NCI-H460 (cell line): ENCODE measurements around the gene NUDT6. TPM values are rescaled to one million over a fixed set of nuclear protein-coding genes. Genes with fewer than 3 reads are reported as not detected.

Source experiments
- DNase-seq: peaks from one replicate; pipeline ENCODE4 v3.0.0-alpha.2; 2016; ENCODE audit warnings: low read depth; ENCODE audit errors: extremely low read depth
- total RNA-seq: library from RNA; depleted of rRNA; stranded (reverse); fragments of >200 nt; shearing (Covaris generic); gene quantifications from 2 replicates; pipeline ENCODE4 v1.2.3, GENCODE V29; 2014

NUDT6 gene
- total RNA-seq, 1 experiment from 2014 or later, result 20.9 TPM

GRCh38 chr4:122914938-122915337 lies 7.5 kb downstream of the NUDT6 start:
- DNase-seq, result no peak

DNA sequence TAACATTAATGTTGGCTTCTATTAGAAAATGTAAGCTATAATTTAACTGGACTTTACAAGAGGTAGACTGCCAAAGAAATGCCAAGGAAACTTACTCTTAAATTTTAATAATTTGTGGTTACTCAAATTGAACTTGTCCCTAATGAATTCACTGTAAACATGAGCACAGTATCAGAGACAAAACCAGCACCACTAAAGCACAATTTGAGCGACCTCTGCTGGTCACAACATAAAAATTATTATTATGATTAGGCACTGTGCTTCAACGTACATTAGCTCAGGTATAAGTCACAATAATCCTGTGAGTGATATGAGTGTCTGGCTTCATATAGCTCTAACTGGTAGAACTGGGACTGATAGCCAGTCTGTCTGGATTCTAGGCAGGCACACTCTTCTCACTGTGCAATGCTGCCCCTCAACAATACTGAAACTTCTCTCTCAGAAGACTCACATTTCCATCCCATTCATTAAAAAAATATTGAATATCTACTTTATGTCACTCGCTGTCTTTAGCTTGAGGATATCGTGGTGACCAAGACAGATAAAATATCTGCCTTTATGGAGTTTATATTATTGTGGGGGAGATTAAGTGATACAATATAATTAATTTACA lies 8.0 kb downstream of the NUDT6 start:
- DNase-seq, result no peak

GRCh38 chr4:122912810-122913575 lies 9.4 kb downstream of the NUDT6 start:
- DNase-seq, result no peak

DNA sequence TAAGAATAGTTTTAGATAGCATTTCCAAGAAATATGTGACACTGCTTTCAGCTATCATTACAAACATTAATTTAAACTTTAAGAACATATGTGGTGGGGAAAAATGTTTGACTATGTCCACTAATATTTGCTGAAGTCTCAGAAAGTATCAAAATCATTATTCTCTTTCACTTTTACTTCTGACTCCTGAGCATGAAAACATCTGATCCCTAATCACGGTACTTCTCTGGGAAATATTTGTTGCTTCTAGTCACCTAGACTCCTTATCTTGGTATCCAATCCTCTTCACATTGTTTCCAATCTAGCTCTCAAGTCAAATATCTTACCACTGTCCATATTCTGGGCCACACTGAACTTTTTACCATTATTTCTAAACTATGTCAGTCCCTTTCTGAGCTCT lies 10.8 kb downstream of the NUDT6 start:
- no peak for DNase-seq

- DNase-seq, result no peak
Measured at GRCh38 chr4:122909683-122910082, 12.7 kb downstream of the NUDT6 start.

GRCh38 chr4:122908223-122908622 lies 14.2 kb downstream of the NUDT6 start:
- no peak for DNase-seq

- no peak for DNase-seq
Measured at GRCh38 chr4:122906859-122907305, 15.5 kb downstream of the NUDT6 start.

GRCh38 chr4:122903766-122904288 lies 18.6 kb downstream of the NUDT6 start:
- DNase-seq, result peak; percentile 57

- DNase-seq, result no peak
Measured at GRCh38 chr4:122901247-122902010, 21.0 kb downstream of the NUDT6 start.

GRCh38 chr4:122900314-122900713 lies 22.1 kb downstream of the NUDT6 start:
- DNase-seq, result peak; percentile 60

DNA sequence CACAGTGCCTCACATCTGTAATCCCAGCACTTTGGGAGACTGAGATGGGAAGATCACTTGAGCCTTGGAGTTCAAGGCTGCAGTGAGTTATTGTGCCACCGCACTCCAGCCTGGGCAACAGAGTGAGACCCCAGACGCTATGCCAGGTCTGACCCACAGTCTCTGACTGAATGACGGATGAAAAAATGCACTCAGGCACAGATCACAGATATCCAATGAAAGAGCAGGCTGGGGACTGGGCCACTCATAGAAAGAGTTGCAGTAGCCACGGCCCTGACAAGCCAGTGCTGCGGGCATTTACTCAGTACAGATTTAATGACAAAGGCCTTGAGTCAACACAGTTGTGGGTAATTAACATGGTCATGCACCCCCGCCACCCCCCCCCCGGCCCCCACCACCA lies 22.7 kb downstream of the NUDT6 start:
- no peak for DNase-seq

- peak; percentile 76 for DNase-seq
Measured at GRCh38 chr4:122898370-122899150, 23.8 kb downstream of the NUDT6 start.

GRCh38 chr4:122896270-122896669 lies 26.1 kb downstream of the NUDT6 start:
- no peak for DNase-seq

GRCh38 chr4:122895336-122895995 lies 26.9 kb downstream of the NUDT6 start:
- DNase-seq, result no peak

- no peak for DNase-seq
Measured at GRCh38 chr4:122894827-122895226, 27.6 kb downstream of the NUDT6 start.

- no peak for DNase-seq
Measured at GRCh38 chr4:122890147-122890795, 32.1 kb downstream of the NUDT6 start.

DNA sequence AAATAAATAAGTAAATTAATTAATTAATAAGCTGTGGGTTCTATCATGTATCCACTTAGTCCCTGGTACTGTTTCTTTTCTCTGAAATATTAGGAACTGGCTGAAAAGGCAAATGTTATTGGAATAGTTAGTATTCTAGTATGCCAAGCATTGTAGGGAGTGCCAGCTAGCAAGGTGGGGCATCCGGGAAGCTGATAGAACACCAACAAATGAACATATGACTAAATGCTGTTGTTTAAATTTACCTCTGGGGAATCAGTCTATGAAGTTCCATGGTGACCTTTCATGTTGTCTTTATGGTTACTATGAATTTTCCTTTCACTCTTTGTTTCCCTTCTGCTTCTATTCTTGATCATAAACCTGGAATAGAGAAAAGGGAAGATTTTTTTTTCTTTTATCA lies 32.7 kb downstream of the NUDT6 start:
- no peak for DNase-seq

GRCh38 chr4:122884499-122884898 lies 37.9 kb downstream of the NUDT6 start:
- no peak for DNase-seq
